HL-60/S4 treated with retinoic acid at 250 ng/mL for 4 days and 3 days (cell line): ENCODE data around the gene TRUB1.

Experiments used
- in situ Hi-C: fragments of 300-500 bp; cut with MboI; formaldehyde crosslinking; loops from 2 replicates; pipeline ENCODE4 v1.7.0; 2022; ENCODE audit warnings: low sequenced_read_pairs

TRUB1 gene

DNA sequence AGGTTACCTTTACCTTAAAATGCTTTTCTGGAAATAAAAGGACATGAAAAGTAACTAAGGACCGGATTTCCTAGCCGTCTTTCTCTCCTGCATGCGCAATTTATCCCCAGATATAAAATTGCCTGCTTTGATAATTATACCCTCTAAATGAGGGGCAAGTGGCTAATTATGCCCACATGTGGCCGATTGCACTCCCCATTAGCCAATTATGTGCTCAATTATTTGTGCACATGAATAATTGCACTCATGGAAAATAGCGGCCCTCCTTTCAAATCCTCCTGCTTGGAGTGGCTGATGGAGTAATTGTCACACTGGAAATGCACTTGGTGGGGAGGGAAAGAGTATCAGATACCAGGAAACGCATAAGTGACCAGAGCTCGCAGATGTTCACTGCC lies 88.7 kb downstream of the TRUB1 start:
- in situ Hi-C loops, result no loop called here
